HepG2 (cell line): ENCODE results near the gene CEACAM3. TPM values are rescaled to one million over a fixed set of nuclear protein-coding genes. Genes with fewer than 3 reads are reported as not detected.

Experiments
- ATAC-seq: fragments of 200-7000 bp; cut with Tn5 transposase; 3 replicates; pipeline ENCODE4 v1.9.1; 2020; ENCODE audit warnings: mild to moderate bottlenecking, moderate library complexity
- BruUV-seq: library from RNA; stranded (reverse); fragments of 400-500 nt; replicated peaks from 2 replicates; lab custom pipeline; 2021; lab: Mats Ljungman, UMichigan
- CTCF ChIA-PET: fragments of 300-600 bp; formaldehyde crosslinking; extraction: SDS; loops from one replicate; lab custom pipeline; 2021; ENCODE audit warnings: low total read pairs, inconsistent platforms, low intra/inter-chr PET ratio; lab: Yijun Ruan, JAX
- POLR2A ChIA-PET: fragments of 350-600 bp; sonication (Branson Sonifier 250); formaldehyde crosslinking; loops from one replicate; lab custom pipeline; 2020; ENCODE audit warnings: antibody characterized with exemption, inconsistent platforms; lab: Yijun Ruan, JAX
- DNase-seq: peaks from one replicate; pipeline ENCODE4 v3.0.0-alpha.2; 2015; ENCODE audit warnings: low spot score
- FAIRE-seq: peaks from 3 replicates; lab custom pipeline; 2011; peaks lifted over from hg19 to GRCh38; lab: Jason Lieb, UNC
- H2AFZ ChIP-seq: one replicate; pipeline ENCODE4 v1.6.1; 2011; ENCODE audit warnings: low read length, inconsistent platforms
- H3K27ac ChIP-seq: fragments of 300-600 bp; 3 replicates; pipeline ENCODE4 v1.8.0; 2011; ENCODE audit warnings: mixed run types, mild to moderate bottlenecking, mixed read lengths, low read length, inconsistent platforms; ENCODE audit not compliant: insufficient read depth; ENCODE audit errors: extremely low read length
- H3K27me3 ChIP-seq, 2 experiments: fragments of 200-600 bp in 1 of 2; 2 replicates in 1 of 2; 3 replicates in 1 of 2; pipeline versions ENCODE4 v1.6.0 to v1.8.0; 2011; ENCODE audit warnings: low read length in 2 of 2, mild to moderate bottlenecking in 2 of 2, moderate library complexity in 2 of 2, inconsistent platforms in 1 of 2; ENCODE audit not compliant: insufficient read depth in 2 of 2, control insufficient read depth in 1 of 2
- H3K36me3 ChIP-seq, 2 experiments: fragments of 200-600 bp in 1 of 2; replicated peaks in 1 of 2; 2 replicates in 1 of 2; 3 replicates in 1 of 2; pipeline versions ENCODE4 v1.5.1 to v1.8.0; 2011; ENCODE audit warnings: low read length in 2 of 2, inconsistent platforms in 1 of 2; ENCODE audit not compliant: insufficient read depth in 2 of 2, control insufficient read depth in 1 of 2
- H3K4me1 ChIP-seq: 2 replicates; pipeline ENCODE4 v1.5.1; 2012; ENCODE audit warnings: low read length, inconsistent platforms; ENCODE audit not compliant: insufficient read depth
- H3K4me2 ChIP-seq: 2 replicates; pipeline ENCODE4 v1.6.0; 2011; ENCODE audit warnings: low read depth, low read length, inconsistent platforms
- H3K4me3 ChIP-seq, 3 experiments: fragments of 200-600 bp in 1 of 3; sonication (generic), shearing (Covaris generic) in 1 of 3; replicated peaks in 1 of 3; 2 replicates each; pipeline ENCODE4 v1.5.1; 2011 to 2016; ENCODE audit warnings: low read length in 3 of 3, inconsistent platforms in 2 of 3, low read depth in 2 of 3, mild to moderate bottlenecking in 2 of 3, control low read depth in 1 of 3, mixed read lengths in 1 of 3; ENCODE audit not compliant: insufficient read depth in 1 of 3
- H3K79me2 ChIP-seq: one replicate; pipeline ENCODE4 v1.6.1; 2011; ENCODE audit warnings: low read length, inconsistent platforms; ENCODE audit not compliant: insufficient read depth
- H3K9ac ChIP-seq: 2 replicates; pipeline ENCODE4 v1.6.0; 2011; ENCODE audit warnings: mild to moderate bottlenecking, low read depth, low read length, inconsistent platforms; ENCODE audit not compliant: insufficient read depth
- H3K9me3 ChIP-seq: 2 replicates; pipeline ENCODE4 v1.5.1; 2012; ENCODE audit warnings: mild to moderate bottlenecking, low read length
- H4K20me1 ChIP-seq: 2 replicates; pipeline ENCODE4 v1.6.0; 2011; ENCODE audit warnings: inconsistent platforms, mild to moderate bottlenecking, low read length, moderate library complexity; ENCODE audit not compliant: insufficient read depth
- ADNP ChIP-seq: sonication (generic); formaldehyde crosslinking; IDR thresholded peaks from 2 replicates; pipeline ENCODE4 v1.4.0; 2020; ENCODE audit warnings: missing genetic modification reagents
- ASH2L ChIP-seq: fragments of 300-600, 200-600 bp; sonication (generic); IDR thresholded peaks from 2 replicates; pipeline ENCODE4 v1.7.0; 2017; ENCODE audit warnings: low read depth, mild to moderate bottlenecking, moderate library complexity, mixed read lengths, low read length; ENCODE audit not compliant: insufficient read length
- NFIC ChIP-seq: IDR thresholded peaks from 2 replicates; pipeline ENCODE4 v1.6.1; 2012; ENCODE audit warnings: mild to moderate bottlenecking, low read length, inconsistent platforms
- SOX13 ChIP-seq, 3 experiments: fragments of 450-650 bp in 1 of 3; sonication (generic) in 1 of 3; formaldehyde crosslinking in 1 of 3; IDR thresholded peaks in 2 of 3; conservative IDR thresholded peaks in 1 of 3; 2 replicates each; pipeline versions ENCODE4 v1.5.0 to v1.6.1; 2016 to 2020; ENCODE audit warnings: antibody characterized with exemption in 1 of 3, mild to moderate bottlenecking in 1 of 3, missing compliant biosample characterization in 1 of 3, missing genetic modification reagents in 1 of 3, moderate library complexity in 1 of 3
- SYNCRIP ChIP-seq: fragments of 200-400 bp; formaldehyde crosslinking; IDR thresholded peaks from 2 replicates; pipeline ENCODE4 v1.6.1; 2018; ENCODE audit warnings: mild to moderate bottlenecking, low read depth, low read length; ENCODE audit not compliant: insufficient read depth
- U2AF1 ChIP-seq: fragments of 200-400 bp; formaldehyde crosslinking; optimal IDR thresholded peaks from 2 replicates; pipeline ENCODE3; 2017; ENCODE audit warnings: mild to moderate bottlenecking, low read depth, low read length
- ZIK1 ChIP-seq: sonication (generic); formaldehyde crosslinking; IDR thresholded peaks from 2 replicates; pipeline ENCODE4 v1.5.0; 2020; ENCODE audit warnings: mild to moderate bottlenecking, low read depth, missing genetic modification reagents, borderline replicate concordance
- ZNF235 ChIP-seq: sonication (generic); formaldehyde crosslinking; IDR thresholded peaks from 2 replicates; pipeline ENCODE4 v1.8.1; 2023; ENCODE audit warnings: mild to moderate bottlenecking, missing genetic modification reagents, borderline replicate concordance
- ZNF563 ChIP-seq: sonication (generic); formaldehyde crosslinking; IDR thresholded peaks from 2 replicates; pipeline ENCODE4 v1.8.0; 2022; ENCODE audit warnings: mild to moderate bottlenecking, moderate library complexity, missing genetic modification reagents
- WGBS: methylation state at CpG from one replicate; pipeline ENCODE4 v1.1.6; 2017; ENCODE audit warnings: low lambda C conversion rate; 5-methylcytosine and 5-hydroxymethylcytosine counted together
- in situ Hi-C: cut with HindIII; loops from 2 replicates; pipeline ENCODE4 v1.10.0; 2017; ENCODE audit warnings: low pct_unique_long_range_greater_than_20kb; ENCODE audit not compliant: extremely low pct_ligation_motif_present
- intact Hi-C: fragments of 100-400 bp; cut with micrococcal nuclease; formaldehyde crosslinking; loops from one replicate; pipeline ENCODE4 v1.10.0; 2022; ENCODE audit not compliant: unreplicated experiment
- polyA plus RNA-seq, 8 experiments: library from polyadenylated mRNA; depleted of rRNA in 3 of 8; stranded (reverse) in 7 of 8; unstranded in 1 of 8; fragments of >200 nt; fragmentation: Illumina TruSeq in 4 of 8; extraction: Trizol in 4 of 8; gene quantifications; 2 replicates each; pipeline versions ENCODE4 v1.2.1 to v1.2.3, GENCODE V29; 2011 to 2016; ENCODE audit warnings: low read depth in 4 of 8, missing spikeins in 1 of 8, mixed read lengths in 1 of 8; ENCODE audit not compliant: insufficient read depth in 1 of 8
- total RNA-seq, 5 experiments: library from RNA; depleted of rRNA; stranded (reverse); fragments of >200 nt; fragmentation: Illumina TruSeq; extraction: Trizol; gene quantifications; 2 replicates each; pipeline ENCODE4 v1.2.3, GENCODE V29; 2016; ENCODE audit warnings: low read depth in 1 of 5
- TF ChIP-seq, protein P1 (sequence below): sonication (generic); formaldehyde crosslinking; conservative IDR thresholded peaks from 2 replicates; pipeline ENCODE4 v1.8.0; 2022; ENCODE audit warnings: low read depth, missing genetic modification reagents
- TF ChIP-seq, protein P2 (sequence below): sonication (generic); formaldehyde crosslinking; IDR thresholded peaks from 2 replicates; pipeline ENCODE4 v1.4.0; 2020; ENCODE audit warnings: mild to moderate bottlenecking, missing genetic modification reagents
- TF ChIP-seq, protein P3 (sequence below): sonication (generic); formaldehyde crosslinking; conservative IDR thresholded peaks from 2 replicates; pipeline ENCODE4 v1.8.1; 2023; ENCODE audit warnings: missing genetic modification reagents
- TF ChIP-seq, protein P4 (sequence below): sonication (generic); formaldehyde crosslinking; IDR thresholded peaks from 2 replicates; pipeline ENCODE4 v1.4.0; 2020; ENCODE audit warnings: mild to moderate bottlenecking, missing genetic modification reagents

Gene CEACAM3
- total and polyA plus RNA-seq, 2 of the 13 experiments (the other 11 are each of a cell fraction or from before 2014, with no cell fraction given): not detected

DNA sequence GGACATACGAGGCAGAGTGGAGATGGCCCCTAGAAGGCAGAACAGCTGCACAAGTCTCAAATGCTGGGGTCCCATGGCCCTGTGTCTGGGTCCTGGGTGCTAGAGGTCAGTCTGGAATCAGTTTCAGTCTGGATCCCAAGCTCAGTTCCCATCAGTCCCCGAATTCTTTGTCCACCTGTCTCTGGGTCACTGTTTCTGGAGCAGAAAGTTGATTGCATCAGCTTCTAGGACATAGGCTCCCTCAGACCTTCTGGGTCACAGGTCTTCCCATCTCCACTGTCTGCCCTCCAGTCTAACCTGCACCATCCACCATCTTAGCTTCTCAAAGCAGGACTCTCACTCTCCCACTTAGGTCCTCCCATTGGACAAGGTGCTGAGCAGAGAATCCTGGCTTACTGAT, 42.8 kb downstream of the CEACAM3 start:
- FAIRE-seq: no peak
- in situ Hi-C loops (no loop called here), intact Hi-C loops (no loop called here)
- Histone ChIP-seq H3K9ac (no peak overlapping the region), H3K27me3 (peaks cover 4 to 33% of the 10 kb centered on the region in 2 experiments; a peak in 4 of 5 replicates), H2AFZ (no peak overlapping the region), H4K20me1 (no peaks in the 10 kb centered on the region), H3K4me1 (peaks cover 18% of the 10 kb centered on the region), H3K79me2 (no peaks in the 10 kb centered on the region), H3K27ac (no peak overlapping the region), H3K36me3 (no peaks in the 10 kb centered on the region), H3K4me2 (no peak overlapping the region), H3K9me3 (no peaks in the 10 kb centered on the region), H3K4me3 (no peak overlapping the region)
- no peak for ATAC-seq
- no peak for DNase-seq
- 0% methylated on average over 2 of the region's 2 CpGs for WGBS
- ChIA-PET CTCF (no interaction called here), POLR2A (no interaction called here)
- BruUV-seq: no TSS peak
- TF ChIP-seq U2AF1: no peak
- TF ChIP-seq, protein P1, sequence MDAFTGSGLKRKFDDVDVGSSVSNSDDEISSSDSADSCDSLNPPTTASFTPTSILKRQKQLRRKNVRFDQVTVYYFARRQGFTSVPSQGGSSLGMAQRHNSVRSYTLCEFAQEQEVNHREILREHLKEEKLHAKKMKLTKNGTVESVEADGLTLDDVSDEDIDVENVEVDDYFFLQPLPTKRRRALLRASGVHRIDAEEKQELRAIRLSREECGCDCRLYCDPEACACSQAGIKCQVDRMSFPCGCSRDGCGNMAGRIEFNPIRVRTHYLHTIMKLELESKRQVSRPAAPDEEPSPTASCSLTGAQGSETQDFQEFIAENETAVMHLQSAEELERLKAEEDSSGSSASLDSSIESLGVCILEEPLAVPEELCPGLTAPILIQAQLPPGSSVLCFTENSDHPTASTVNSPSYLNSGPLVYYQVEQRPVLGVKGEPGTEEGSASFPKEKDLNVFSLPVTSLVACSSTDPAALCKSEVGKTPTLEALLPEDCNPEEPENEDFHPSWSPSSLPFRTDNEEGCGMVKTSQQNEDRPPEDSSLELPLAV: no peak
- no peak for TF ChIP-seq ZNF235 (CRISPR knock-in tag)
- no peak for TF ChIP-seq ZNF563 (CRISPR knock-in tag)
- TF ChIP-seq, protein P2, sequence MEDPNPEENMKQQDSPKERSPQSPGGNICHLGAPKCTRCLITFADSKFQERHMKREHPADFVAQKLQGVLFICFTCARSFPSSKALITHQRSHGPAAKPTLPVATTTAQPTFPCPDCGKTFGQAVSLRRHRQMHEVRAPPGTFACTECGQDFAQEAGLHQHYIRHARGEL (CRISPR knock-in tag): no peak
- no peak for TF ChIP-seq SYNCRIP
- no peak for TF ChIP-seq NFIC
- TF ChIP-seq ADNP (CRISPR knock-in tag): no peak
- TF ChIP-seq, protein P3, sequence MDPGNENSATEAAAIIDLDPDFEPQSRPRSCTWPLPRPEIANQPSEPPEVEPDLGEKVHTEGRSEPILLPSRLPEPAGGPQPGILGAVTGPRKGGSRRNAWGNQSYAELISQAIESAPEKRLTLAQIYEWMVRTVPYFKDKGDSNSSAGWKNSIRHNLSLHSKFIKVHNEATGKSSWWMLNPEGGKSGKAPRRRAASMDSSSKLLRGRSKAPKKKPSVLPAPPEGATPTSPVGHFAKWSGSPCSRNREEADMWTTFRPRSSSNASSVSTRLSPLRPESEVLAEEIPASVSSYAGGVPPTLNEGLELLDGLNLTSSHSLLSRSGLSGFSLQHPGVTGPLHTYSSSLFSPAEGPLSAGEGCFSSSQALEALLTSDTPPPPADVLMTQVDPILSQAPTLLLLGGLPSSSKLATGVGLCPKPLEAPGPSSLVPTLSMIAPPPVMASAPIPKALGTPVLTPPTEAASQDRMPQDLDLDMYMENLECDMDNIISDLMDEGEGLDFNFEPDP (CRISPR knock-in tag): no peak
- TF ChIP-seq, protein P4, sequence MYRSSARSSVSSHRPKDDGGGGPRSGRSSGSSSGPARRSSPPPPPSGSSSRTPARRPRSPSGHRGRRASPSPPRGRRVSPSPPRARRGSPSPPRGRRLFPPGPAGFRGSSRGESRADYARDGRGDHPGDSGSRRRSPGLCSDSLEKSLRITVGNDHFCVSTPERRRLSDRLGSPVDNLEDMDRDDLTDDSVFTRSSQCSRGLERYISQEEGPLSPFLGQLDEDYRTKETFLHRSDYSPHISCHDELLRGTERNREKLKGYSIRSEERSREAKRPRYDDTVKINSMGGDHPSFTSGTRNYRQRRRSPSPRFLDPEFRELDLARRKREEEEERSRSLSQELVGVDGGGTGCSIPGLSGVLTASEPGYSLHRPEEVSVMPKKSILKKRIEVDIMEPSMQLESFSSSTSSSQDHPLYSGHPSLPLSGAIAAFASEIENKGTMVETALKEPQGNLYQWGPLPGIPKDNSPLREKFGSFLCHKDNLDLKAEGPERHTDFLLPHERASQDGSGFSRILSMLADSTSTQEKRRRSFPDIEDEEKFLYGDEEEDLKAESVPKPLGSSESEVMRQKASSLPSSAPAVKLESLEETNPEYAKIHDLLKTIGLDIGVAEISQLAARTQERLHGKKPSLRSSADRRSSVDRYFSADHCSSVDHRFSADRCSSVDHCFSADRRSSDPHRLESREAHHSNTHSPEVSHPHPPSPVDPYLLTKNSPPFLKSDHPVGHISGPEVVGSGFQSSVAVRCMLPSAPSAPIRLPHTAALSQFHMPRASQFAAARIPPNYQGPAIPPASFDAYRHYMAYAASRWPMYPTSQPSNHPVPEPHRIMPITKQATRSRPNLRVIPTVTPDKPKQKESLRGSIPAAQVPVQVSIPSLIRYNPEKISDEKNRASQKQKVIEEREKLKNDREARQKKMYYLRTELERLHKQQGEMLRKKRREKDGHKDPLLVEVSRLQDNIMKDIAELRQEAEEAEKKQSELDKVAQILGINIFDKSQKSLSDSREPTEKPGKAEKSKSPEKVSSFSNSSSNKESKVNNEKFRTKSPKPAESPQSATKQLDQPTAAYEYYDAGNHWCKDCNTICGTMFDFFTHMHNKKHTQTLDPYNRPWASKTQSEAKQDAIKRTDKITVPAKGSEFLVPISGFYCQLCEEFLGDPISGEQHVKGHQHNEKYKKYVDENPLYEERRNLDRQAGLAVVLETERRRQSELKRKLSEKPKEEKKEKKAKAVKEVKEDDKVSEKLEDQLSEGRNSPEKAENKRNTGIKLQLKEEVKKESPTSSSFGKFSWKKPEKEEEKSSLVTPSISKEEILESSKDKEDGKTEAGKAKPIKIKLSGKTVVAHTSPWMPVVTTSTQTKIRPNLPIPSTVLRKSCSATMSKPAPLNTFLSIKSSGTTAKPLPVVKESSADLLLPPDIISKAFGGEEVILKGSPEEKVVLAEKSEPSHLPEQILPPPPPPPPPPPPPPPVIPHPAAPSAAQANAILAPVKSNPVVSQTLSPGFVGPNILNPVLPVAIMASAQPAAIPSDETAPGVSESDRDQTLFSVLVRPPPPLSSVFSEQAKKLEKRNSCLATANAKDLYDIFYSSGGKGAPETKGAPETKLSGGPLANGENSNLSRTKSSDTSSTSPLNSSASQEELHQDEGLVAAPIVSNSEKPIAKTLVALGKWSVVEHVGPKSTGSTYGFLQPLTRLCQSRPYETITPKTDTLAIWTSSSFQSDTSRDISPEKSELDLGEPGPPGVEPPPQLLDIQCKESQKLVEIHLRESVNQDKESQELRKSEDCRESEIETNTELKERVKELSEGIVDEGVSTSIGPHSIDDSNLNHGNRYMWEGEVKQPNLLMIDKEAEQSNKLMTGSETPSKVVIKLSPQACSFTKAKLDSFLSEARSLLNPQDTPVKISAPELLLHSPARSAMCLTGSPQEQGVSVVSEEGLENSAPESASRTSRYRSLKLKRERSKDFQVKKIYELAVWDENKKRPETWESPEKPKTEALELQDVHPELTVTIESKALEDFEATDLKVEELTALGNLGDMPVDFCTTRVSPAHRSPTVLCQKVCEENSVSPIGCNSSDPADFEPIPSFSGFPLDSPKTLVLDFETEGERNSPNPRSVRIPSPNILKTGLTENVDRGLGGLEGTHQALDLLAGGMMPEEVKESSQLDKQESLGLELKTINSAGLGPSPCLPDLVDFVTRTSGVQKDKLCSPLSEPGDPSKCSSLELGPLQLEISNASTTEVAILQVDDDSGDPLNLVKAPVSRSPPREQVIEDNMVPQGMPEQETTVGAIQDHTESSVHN (CRISPR knock-in tag): no peak
- TF ChIP-seq SOX13 (IDR thresholded peaks at IDR 0.05): no peak
- TF ChIP-seq SOX13 (CRISPR knock-in tag; conservative IDR thresholded peaks at IDR 0.05 in 1 of 2, IDR thresholded peaks at IDR 0.05 in 1 of 2): no peak
- no peak for TF ChIP-seq ASH2L
- no peak for TF ChIP-seq ZIK1
